K562 (cell line): Measurements from ENCODE around the gene TNFSF9. TPM values are rescaled to one million over a fixed set of nuclear protein-coding genes. Genes with fewer than 3 reads are reported as not detected.

ENCODE experiments used
- ATAC-seq: fragments of 200-7000 bp; cut with Tn5 transposase; 3 replicates; pipeline ENCODE4 v1.9.1; 2020; ENCODE audit warnings: moderate library complexity
- BruUV-seq: library from RNA; stranded (reverse); fragments of 400-500 nt; replicated peaks from 2 replicates; lab custom pipeline; 2021; lab: Mats Ljungman, UMichigan
- CTCF ChIA-PET: fragments of 300-600 bp; formaldehyde crosslinking; extraction: SDS; loops from one replicate; lab custom pipeline; 2021; ENCODE audit warnings: low intra/inter-chr PET ratio; lab: Yijun Ruan, JAX
- POLR2A ChIA-PET: fragments of 300-600, 350-650 bp; sonication (Branson Sonifier 250); formaldehyde crosslinking; extraction: SDS; loops from one replicate; lab custom pipeline; 2021; ENCODE audit warnings: antibody characterized with exemption, inconsistent platforms; lab: Yijun Ruan, JAX
- DNase-seq, 4 experiments: peaks; one replicate each; pipeline versions ENCODE4 v3.0.0 to v3.0.0-alpha.2; 2011 to 2018; ENCODE audit warnings: low spot score in 3 of 4, mixed read lengths in 3 of 4; ENCODE audit errors: extremely low read depth in 1 of 4
- FAIRE-seq: peaks from 2 replicates; lab custom pipeline; 2011; peaks lifted over from hg19 to GRCh38; lab: Jason Lieb, UNC
- H2AFZ ChIP-seq: 2 replicates; pipeline ENCODE4 v1.6.0; 2011; ENCODE audit warnings: low read depth, low read length, control low read depth, inconsistent platforms
- H3K27ac ChIP-seq: fragments of 200-600 bp; 3 replicates; pipeline ENCODE4 v1.8.0; 2011; ENCODE audit warnings: low read depth, mild to moderate bottlenecking, control low read depth, inconsistent platforms, low read length, moderate library complexity, mixed read lengths; ENCODE audit errors: extremely low read depth
- H3K27me3 ChIP-seq, 2 experiments: fragments of 300-600 bp in 1 of 2; 2 replicates in 1 of 2; 3 replicates in 1 of 2; pipeline versions ENCODE4 v1.6.0 to v1.8.0; 2011; ENCODE audit warnings: inconsistent platforms in 2 of 2, low read length in 2 of 2, mild to moderate bottlenecking in 1 of 2, mixed read lengths in 1 of 2, moderate library complexity in 1 of 2; ENCODE audit not compliant: control insufficient read depth in 2 of 2, insufficient read depth in 2 of 2
- H3K36me3 ChIP-seq: fragments of 300-600 bp; 3 replicates; pipeline ENCODE4 v1.8.0; 2011; ENCODE audit warnings: mild to moderate bottlenecking, low read length, inconsistent platforms; ENCODE audit not compliant: control insufficient read depth, insufficient read depth
- H3K4me1 ChIP-seq, 2 experiments: fragments of 200-600 bp in 1 of 2; replicated peaks in 1 of 2; 2 replicates in 1 of 2; 3 replicates in 1 of 2; pipeline versions ENCODE4 v1.5.1 to v1.8.0; 2011; ENCODE audit warnings: inconsistent platforms in 2 of 2, low read length in 2 of 2, mild to moderate bottlenecking in 1 of 2, mixed read lengths in 1 of 2, moderate library complexity in 1 of 2; ENCODE audit not compliant: control insufficient read depth in 2 of 2, insufficient read depth in 2 of 2
- H3K4me2 ChIP-seq: 2 replicates; pipeline ENCODE4 v1.6.1; 2011; ENCODE audit warnings: low read length, control low read depth, inconsistent platforms, mixed read lengths; ENCODE audit not compliant: insufficient read depth
- H3K4me3 ChIP-seq: fragments of 200-600 bp; sonication (generic), shearing (Covaris generic); 2 replicates; pipeline ENCODE4 v1.5.1; 2016; ENCODE audit warnings: control low read depth, inconsistent platforms
- H3K79me2 ChIP-seq: fragments of 200-600 bp; 3 replicates; pipeline ENCODE4 v1.8.0; 2011; ENCODE audit warnings: low read length, inconsistent platforms; ENCODE audit not compliant: control insufficient read depth, insufficient read depth
- H3K9ac ChIP-seq, 2 experiments: 2 replicates each; pipeline versions ENCODE4 v1.6.0 to v1.6.1; 2011; ENCODE audit warnings: low read depth in 2 of 2, low read length in 2 of 2, control low read depth in 1 of 2, inconsistent platforms in 1 of 2, mild to moderate bottlenecking in 1 of 2, mixed read lengths in 1 of 2; ENCODE audit not compliant: insufficient read depth in 1 of 2
- H3K9me1 ChIP-seq: one replicate; pipeline ENCODE4 v1.6.0; 2011; ENCODE audit warnings: inconsistent platforms, mild to moderate bottlenecking, low read length, moderate library complexity; ENCODE audit not compliant: control insufficient read depth, insufficient read depth
- H3K9me3 ChIP-seq: replicated peaks from 2 replicates; pipeline ENCODE4 v1.5.1; 2011; ENCODE audit warnings: low read depth, low read length, inconsistent platforms; ENCODE audit not compliant: control insufficient read depth, insufficient read depth
- H4K20me1 ChIP-seq: replicated peaks from 2 replicates; pipeline ENCODE4 v1.6.1; 2011; ENCODE audit warnings: low read length, inconsistent platforms, mixed read lengths; ENCODE audit not compliant: control insufficient read depth, insufficient read depth
- ADNP ChIP-seq: fragments of 200-800 bp; sonication (Bioruptor generic); IDR thresholded peaks from 2 replicates; pipeline ENCODE4 v1.6.1; 2016; ENCODE audit warnings: missing genetic modification characterization, missing compliant biosample characterization
- ARID3B ChIP-seq: fragments of 250-450 bp; sonication (Bioruptor Pico); IDR thresholded peaks from 2 replicates; pipeline ENCODE4 v1.4.0; 2020; ENCODE audit warnings: borderline replicate concordance
- CC2D1A ChIP-seq: fragments of 450-650 bp; IDR thresholded peaks from 2 replicates; pipeline ENCODE4 v1.6.1; 2017; ENCODE audit warnings: mild to moderate bottlenecking
- CHD4 ChIP-seq: fragments of 200-600 bp; sonication (generic); IDR thresholded peaks from 3 replicates; pipeline ENCODE4 v1.6.1; 2012; ENCODE audit warnings: low read depth, mild to moderate bottlenecking, mixed read lengths, low read length, inconsistent platforms; ENCODE audit not compliant: insufficient read depth, insufficient replicate concordance, poor library complexity, severe bottlenecking
- EHMT2 ChIP-seq: fragments of 450-650 bp; IDR thresholded peaks from 2 replicates; pipeline ENCODE4 v1.6.1; 2018; ENCODE audit warnings: antibody characterized with exemption
- ELK3 ChIP-seq: fragments of 450-650 bp; formaldehyde crosslinking; IDR thresholded peaks from 2 replicates; pipeline ENCODE4 v1.4.0; 2020; ENCODE audit warnings: mild to moderate bottlenecking
- ESRRA ChIP-seq: fragments of 450-650 bp; IDR thresholded peaks from 2 replicates; pipeline ENCODE4 v1.6.1; 2014; ENCODE audit warnings: low read depth, mild to moderate bottlenecking, moderate library complexity, borderline replicate concordance
- HCFC1 ChIP-seq: IDR thresholded peaks from 2 replicates; pipeline ENCODE4 v1.6.1; 2012; ENCODE audit warnings: low read depth, low read length, improper control_type of control experiment
- HDAC2 ChIP-seq: fragments of 450-650 bp; IDR thresholded peaks from 2 replicates; pipeline ENCODE4 v1.6.1; 2016; ENCODE audit warnings: mild to moderate bottlenecking
- JUND ChIP-seq, 2 experiments: IDR thresholded peaks; 2 replicates in 1 of 2; 3 replicates in 1 of 2; pipeline ENCODE4 v1.6.1; 2011; ENCODE audit warnings: borderline replicate concordance in 2 of 2, low read depth in 2 of 2, low read length in 2 of 2, improper control_type of control experiment in 1 of 2, missing biosample characterization in 1 of 2, missing genetic modification characterization in 1 of 2, missing genetic modification reagents in 1 of 2
- MCM5 ChIP-seq: fragments of 450-650 bp; IDR thresholded peaks from 2 replicates; pipeline ENCODE4 v1.6.1; 2016; ENCODE audit warnings: low read depth
- PTTG1 ChIP-seq: fragments of 450-650 bp; IDR thresholded peaks from 2 replicates; pipeline ENCODE4 v1.6.1; 2016; ENCODE audit warnings: low read depth, mild to moderate bottlenecking, missing genetic modification characterization, missing compliant biosample characterization
- SETDB1 ChIP-seq: IDR thresholded peaks from one replicate; pipeline ENCODE4 v1.6.1; 2012; ENCODE audit warnings: low read length, control low read depth, inconsistent platforms
- YY1 ChIP-seq, 3 experiments: IDR thresholded peaks; 2 replicates each; pipeline ENCODE4 v1.6.1; 2011; ENCODE audit warnings: low read length in 2 of 3, mild to moderate bottlenecking in 2 of 3, moderate library complexity in 2 of 3, borderline replicate concordance in 1 of 3, control low read depth in 1 of 3, low read depth in 1 of 3; ENCODE audit not compliant: insufficient read depth in 3 of 3, insufficient replicate concordance in 2 of 3, control insufficient read depth in 1 of 3, insufficient read length in 1 of 3; ENCODE audit errors: extremely low read depth in 1 of 3
- ZBTB1 ChIP-seq: sonication (generic); formaldehyde crosslinking; IDR thresholded peaks from 2 replicates; pipeline ENCODE4 v1.8.1; 2023; ENCODE audit warnings: missing genetic modification reagents, low read depth, mild to moderate bottlenecking, borderline replicate concordance
- ZNF431 ChIP-seq: sonication (generic); formaldehyde crosslinking; IDR thresholded peaks from 2 replicates; pipeline ENCODE4 v1.8.0; 2022; ENCODE audit warnings: mild to moderate bottlenecking, missing genetic modification reagents
- WGBS: fragments of 100-300 bp; shearing (Covaris generic); methylation state at CpG from one replicate; pipeline ENCODE4 v1.1.6; 2016; ENCODE audit warnings: low coverage, mixed read lengths; ENCODE audit not compliant: insufficient coverage; ENCODE audit errors: missing lambda C conversion rate; 5-methylcytosine and 5-hydroxymethylcytosine counted together
- in situ Hi-C: fragments of 300-500 bp; cut with MboI; formaldehyde crosslinking; loops from 4 replicates; pipeline ENCODE4 v1.15.0; 2018; ENCODE audit warnings: inconsistent platforms, mixed read lengths
- intact Hi-C: fragments of 100-400 bp; cut with micrococcal nuclease; formaldehyde crosslinking; loops from 2 replicates; pipeline ENCODE4 v1.14.2; 2022
- polyA plus RNA-seq, 8 experiments: library from polyadenylated mRNA; depleted of rRNA in 4 of 8; stranded (reverse) in 5 of 8; unstranded in 3 of 8; fragments of >200 nt; fragmentation: Nextera tagmentation in 2 of 8; fragmentation: Illumina TruSeq in 1 of 8; extraction: Ambion mirVana in 2 of 8; extraction: Trizol in 1 of 8; gene quantifications; 2 replicates each; pipeline versions ENCODE4 v1.2.1 to v1.2.3, GENCODE V29; 2011 to 2014; ENCODE audit warnings: inconsistent platforms in 1 of 8, missing spikeins in 1 of 8
- total RNA-seq, 7 experiments: library from RNA; depleted of rRNA in 6 of 7; stranded (reverse); fragments of >200 nt in 6 of 7; fragmentation: Illumina TruSeq in 2 of 7; extraction: Trizol in 2 of 7; gene quantifications; 2 replicates each; pipeline versions ENCODE4 v1.2.1 to v1.2.3, GENCODE V29; 2011 to 2021; ENCODE audit warnings: low replicate concordance in 1 of 7
- TF ChIP-seq, protein P1 (sequence below), 2 experiments: fragments of 450-650 bp in 1 of 2; sonication (generic) in 1 of 2; formaldehyde crosslinking; conservative IDR thresholded peaks; 2 replicates each; pipeline versions ENCODE4 v1.4.0 to v1.8.1; 2020 to 2022; ENCODE audit warnings: mild to moderate bottlenecking in 1 of 2, missing genetic modification reagents in 1 of 2

The TNFSF9 gene
- total and polyA plus RNA-seq, 9 of the 15 experiments (the other 6 are each of a cell fraction or from before 2014, with no cell fraction given), result 1.4 to 17.9 (median 6.5) TPM

DNA sequence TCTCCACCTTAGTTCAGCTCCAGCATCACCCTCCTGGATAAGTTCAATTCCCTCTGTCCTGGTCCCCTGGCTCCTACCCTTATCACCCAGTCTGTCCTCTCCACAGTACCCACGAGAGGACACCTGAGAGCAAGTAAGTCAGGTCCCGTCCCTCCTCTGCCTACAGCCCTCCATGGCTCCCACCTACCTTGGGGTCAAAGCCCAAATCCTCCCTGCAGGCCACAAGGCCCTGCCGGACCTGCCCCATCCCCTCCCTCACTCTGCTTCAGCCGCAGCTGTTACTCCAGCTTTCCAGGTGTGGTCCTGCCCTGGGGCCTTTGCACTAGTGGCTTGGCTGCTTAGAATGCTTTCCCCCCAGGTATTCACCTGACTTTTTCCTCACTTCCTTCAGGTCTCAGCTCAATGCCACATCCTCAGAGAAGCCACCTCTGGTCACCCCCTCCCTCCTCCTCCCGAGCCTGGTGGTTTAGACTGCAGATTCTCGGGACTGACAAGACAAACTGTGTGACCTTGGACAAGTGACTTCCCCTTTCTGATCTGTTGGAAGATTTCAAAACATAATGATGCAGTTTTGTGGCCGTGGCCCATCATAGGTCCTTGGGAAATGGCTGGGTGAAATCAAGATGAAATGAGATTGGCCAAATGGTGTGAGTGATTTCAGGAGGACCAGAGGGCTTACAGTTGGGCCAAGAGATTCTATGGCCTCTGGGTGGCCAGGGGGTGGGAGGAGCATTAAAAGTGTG lies 32.4 kb upstream of the TNFSF9 start:
- no peak for FAIRE-seq
- no peak overlapping the region for H3K27ac ChIP-seq
- H3K9ac ChIP-seq, result 0 out of 4 replicates have a peak overlapping the region, but pooled peaks of 1 of the 2 experiments have one; percentile 20
- peaks cover 5% of the 10 kb centered on the region for H3K9me1 ChIP-seq
- H3K9me3 ChIP-seq, result no peaks in the 10 kb centered on the region
- ChIA-PET POLR2A (interaction anchor here (0.6 to 2.2 kb wide), 4 partner anchors 12 to 97 kb away, joined by 3 to 6 read pairs (median 4); no protein-coding TSS in a partner anchor), CTCF (no interaction called here)
- H3K4me1 ChIP-seq, result peaks cover 0 to 32% of the 10 kb centered on the region in 2 experiments; a peak in 3 of 5 replicates
- H4K20me1 ChIP-seq, result no peaks in the 10 kb centered on the region
- no peak overlapping the region for H3K4me2 ChIP-seq
- ATAC-seq, result no peak
- WGBS, result 22% methylated on average over 7 of the region's 7 CpGs
- intact Hi-C loops (no loop called here), in situ Hi-C loops (no loop called here)
- H3K4me3 ChIP-seq, result no peak overlapping the region
- no peaks in the 10 kb centered on the region for H3K79me2 ChIP-seq
- DNase-seq, result peak in 1 of 4 experiments; percentile 10
- H2AFZ ChIP-seq, result no peak overlapping the region
- no peaks in the 10 kb centered on the region for H3K27me3 ChIP-seq
- BruUV-seq, result no TSS peak
- H3K36me3 ChIP-seq, result no peaks in the 10 kb centered on the region
- TF ChIP-seq JUND (IDR thresholded peaks at IDR 0.05; ENCODE audit: borderline replicate concordance, low read depth, low read length) (no peak), JUND (tag; IDR thresholded peaks at IDR 0.05; ENCODE audit: borderline replicate concordance, low read depth, low read length) (no peak), ZBTB1 (CRISPR knock-in tag) (no peak), HDAC2 (peak; percentile 26; the same call in 1 of the 2 replicates), SETDB1 (no peak), ZNF431 (CRISPR knock-in tag) (no peak), PTTG1 (no peak), YY1 (IDR thresholded peaks at IDR 0.05; ENCODE audit: borderline replicate concordance in 1 of 3, control insufficient read depth in 1 of 3, extremely low read depth in 1 of 3, insufficient read depth in 3 of 3, insufficient read length in 1 of 3, insufficient replicate concordance in 2 of 3, low read depth in 1 of 3, low read length in 2 of 3) (no peak), ELK3 (CRISPR knock-in tag) (no peak), ADNP (tag) (peak; percentile 61; the same call in 1 of the 2 replicates), ESRRA (peak; percentile 51; the same call in 1 of the 2 replicates), CHD4 (peak; percentile 42), ARID3B (no peak), MCM5 (no peak), CC2D1A (no peak), EHMT2 (no peak), HCFC1 (no peak)
- TF ChIP-seq, protein P1, sequence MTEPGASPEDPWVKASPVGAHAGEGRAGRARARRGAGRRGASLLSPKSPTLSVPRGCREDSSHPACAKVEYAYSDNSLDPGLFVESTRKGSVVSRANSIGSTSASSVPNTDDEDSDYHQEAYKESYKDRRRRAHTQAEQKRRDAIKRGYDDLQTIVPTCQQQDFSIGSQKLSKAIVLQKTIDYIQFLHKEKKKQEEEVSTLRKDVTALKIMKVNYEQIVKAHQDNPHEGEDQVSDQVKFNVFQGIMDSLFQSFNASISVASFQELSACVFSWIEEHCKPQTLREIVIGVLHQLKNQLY (CRISPR knock-in tag; conservative IDR thresholded peaks at IDR 0.05), result no peak
